Muscle layer of duodenum (tissue), 2 donors: ENCODE results near the gene KRTAP10-4.

ENCODE experiments used
- H3K27ac ChIP-seq: one replicate; pipeline ENCODE4 v1.7.0; 2013; ENCODE audit warnings: mild to moderate bottlenecking, low read length
- H3K27me3 ChIP-seq: one replicate; pipeline ENCODE4 v1.7.0; 2013; ENCODE audit warnings: low read depth, mild to moderate bottlenecking, control low read depth, low read length
- H3K36me3 ChIP-seq, 2 donors: one replicate each; pipeline ENCODE4 v1.7.0; 2013; ENCODE audit warnings: low read length in 2 of 2, control low read depth in 1 of 2, mild to moderate bottlenecking in 1 of 2; ENCODE audit not compliant: insufficient read depth in 2 of 2, control insufficient read depth in 1 of 2
- H3K4me1 ChIP-seq, 2 donors: one replicate each; pipeline ENCODE4 v1.7.0; 2013; ENCODE audit warnings: low read length in 2 of 2, mild to moderate bottlenecking in 2 of 2, control low read depth in 1 of 2, moderate library complexity in 1 of 2; ENCODE audit not compliant: insufficient read depth in 2 of 2, control insufficient read depth in 1 of 2
- H3K4me3 ChIP-seq, 2 donors: one replicate each; pipeline ENCODE4 v1.7.0; 2013; ENCODE audit warnings: low read length in 2 of 2, low read depth in 1 of 2, mild to moderate bottlenecking in 1 of 2
- H3K9me3 ChIP-seq, 2 donors: one replicate each; pipeline ENCODE4 v1.7.0; 2013; ENCODE audit warnings: low read length in 2 of 2, control low read depth in 1 of 2, mild to moderate bottlenecking in 1 of 2; ENCODE audit not compliant: control insufficient read depth in 1 of 2
- donor health status: healthy.

Gene KRTAP10-4

DNA sequence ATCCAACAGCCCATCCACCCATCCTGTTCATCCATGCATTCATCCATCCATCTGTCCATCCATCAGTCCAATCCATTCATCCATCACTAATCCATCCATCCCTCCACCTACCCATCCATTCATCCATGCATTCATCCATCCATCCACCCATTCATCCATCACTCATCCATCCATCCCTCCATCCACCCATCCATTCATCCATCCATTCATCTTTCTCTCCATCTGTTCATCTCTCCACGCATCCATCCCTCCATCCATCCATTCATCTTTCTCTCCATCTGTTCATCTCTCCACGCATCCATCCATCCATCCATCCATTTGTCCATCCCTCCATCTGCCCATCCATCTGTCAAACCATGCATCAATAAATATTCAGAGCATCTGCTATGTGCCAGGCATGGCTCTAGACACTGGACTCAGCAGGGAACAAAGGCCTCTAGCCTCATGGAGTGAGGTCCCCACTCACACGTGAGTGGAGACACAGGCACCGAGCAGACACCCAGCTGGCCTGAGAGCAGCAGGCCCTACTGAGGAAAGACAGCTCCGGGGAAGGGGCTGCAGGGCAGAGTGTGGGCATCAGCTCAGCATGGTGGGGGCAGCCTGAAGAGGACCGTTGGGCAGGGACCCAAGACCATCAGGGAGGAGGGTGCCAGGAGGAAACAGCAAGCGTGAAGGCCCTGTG lies 43.2 kb upstream of the KRTAP10-4 start:
- H3K27me3 ChIP-seq = no peaks in the 10 kb centered on the region
- no peaks in the 10 kb centered on the region for H3K9me3 ChIP-seq
- H3K36me3 ChIP-seq = no peaks in the 10 kb centered on the region
- no peak overlapping the region for H3K4me3 ChIP-seq
- H3K4me1 ChIP-seq = no peaks in the 10 kb centered on the region
- H3K27ac ChIP-seq = no peak overlapping the region

DNA sequence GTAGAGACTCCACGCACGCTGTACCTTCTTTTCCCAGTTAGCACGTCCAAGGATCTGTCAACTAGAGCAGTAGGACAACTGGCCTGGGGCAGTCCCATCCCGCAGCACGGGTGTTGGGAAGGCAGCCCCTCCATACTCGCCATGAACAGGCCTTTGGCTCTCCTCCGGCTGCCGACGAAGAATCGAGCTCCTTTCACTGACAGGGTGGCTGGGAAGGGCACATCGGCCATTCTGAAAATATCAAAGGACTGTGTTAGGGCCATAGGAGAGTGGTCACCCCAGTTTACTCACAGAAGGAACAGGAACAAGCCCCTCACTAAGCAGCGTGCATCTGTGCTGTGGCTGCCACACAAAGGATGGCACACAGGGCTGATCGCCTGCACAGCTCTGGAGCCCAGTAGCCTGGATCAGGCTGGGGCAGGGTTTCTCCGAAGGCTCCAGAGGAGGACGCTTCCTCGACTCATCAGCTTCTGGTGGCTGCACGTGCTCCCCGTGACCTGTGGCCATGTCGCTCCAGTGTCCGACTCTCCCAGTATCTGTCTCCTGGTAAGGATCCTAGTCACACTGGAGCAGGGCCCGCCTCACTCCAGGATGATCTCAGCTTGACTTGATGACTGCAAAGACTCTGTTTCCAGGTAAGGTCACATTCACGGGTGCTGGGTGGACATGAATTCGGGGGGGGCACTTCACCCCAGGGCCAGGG lies 42.5 kb upstream of the KRTAP10-4 start:
- H3K4me3 ChIP-seq = no peak overlapping the region
- H3K27ac ChIP-seq = no peak overlapping the region
- no peaks in the 10 kb centered on the region for H3K36me3 ChIP-seq
- H3K27me3 ChIP-seq = no peaks in the 10 kb centered on the region
- no peaks in the 10 kb centered on the region for H3K9me3 ChIP-seq
- H3K4me1 ChIP-seq = no peaks in the 10 kb centered on the region

DNA sequence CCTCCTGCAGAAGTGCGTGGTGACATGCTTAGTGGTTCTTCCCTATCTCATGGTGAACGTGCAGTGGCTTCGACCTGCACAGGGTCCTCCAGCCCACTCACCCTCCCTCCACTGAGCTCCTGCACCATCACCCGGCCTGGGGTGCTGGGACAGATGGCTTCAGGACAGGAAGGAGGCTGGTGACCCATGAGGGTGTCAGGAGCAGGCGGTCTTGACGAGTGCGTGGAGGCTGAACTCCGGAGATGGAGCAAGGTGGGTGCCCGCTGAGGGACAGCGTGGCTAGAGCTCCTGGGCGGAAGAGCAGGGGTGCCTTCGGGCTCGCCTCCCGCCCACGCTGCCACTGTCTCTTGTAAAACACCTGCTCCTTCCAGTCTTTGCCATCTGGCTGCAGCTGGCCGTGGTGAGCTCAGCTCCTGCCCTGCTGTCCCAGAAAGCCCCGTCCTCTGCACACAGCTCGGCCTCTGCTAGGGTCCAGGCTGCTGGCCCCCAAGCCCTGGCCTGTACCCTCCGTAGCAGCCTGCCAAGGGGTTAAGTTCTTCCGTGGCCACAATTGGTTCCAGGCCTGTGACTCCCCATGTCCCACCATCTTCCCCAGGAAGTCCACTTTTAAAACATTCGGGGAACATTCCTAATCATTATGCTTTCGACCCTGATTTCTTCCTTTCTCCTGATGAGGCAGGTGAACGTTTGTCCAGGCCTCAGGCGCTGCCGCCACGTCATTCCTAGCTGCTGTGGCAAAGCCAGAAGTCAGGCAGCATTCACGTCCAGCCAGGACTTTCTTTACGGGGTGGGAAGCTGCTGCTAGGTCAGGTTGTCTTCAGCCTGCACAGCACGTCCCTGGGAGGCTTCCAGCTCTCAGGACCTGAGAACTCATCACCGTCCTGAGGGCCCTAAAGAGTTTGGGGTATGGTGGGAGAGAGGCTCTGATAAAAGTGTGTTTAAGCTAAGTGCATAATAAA lies 41.6 kb upstream of the KRTAP10-4 start:
- no peak overlapping the region for H3K27ac ChIP-seq
- no peak overlapping the region for H3K4me3 ChIP-seq
- no peaks in the 10 kb centered on the region for H3K9me3 ChIP-seq
- H3K36me3 ChIP-seq = no peaks in the 10 kb centered on the region
- H3K27me3 ChIP-seq = no peaks in the 10 kb centered on the region
- H3K4me1 ChIP-seq = no peaks in the 10 kb centered on the region

- Histone ChIP-seq H3K4me3 (no peak overlapping the region), H3K9me3 (no peaks in the 10 kb centered on the region), H3K36me3 (no peaks in the 10 kb centered on the region), H3K4me1 (no peaks in the 10 kb centered on the region), H3K27me3 (no peaks in the 10 kb centered on the region), H3K27ac (no peak overlapping the region)
Measured at GRCh38 chr21:44532712-44533111, 40.8 kb upstream of the KRTAP10-4 start.

GRCh38 chr21:44533121-44533890 lies 40.2 kb upstream of the KRTAP10-4 start:
- H3K4me1 ChIP-seq = no peaks in the 10 kb centered on the region
- H3K27me3 ChIP-seq = no peaks in the 10 kb centered on the region
- no peaks in the 10 kb centered on the region for H3K9me3 ChIP-seq
- H3K4me3 ChIP-seq = no peak overlapping the region
- H3K36me3 ChIP-seq = no peaks in the 10 kb centered on the region
- no peak overlapping the region for H3K27ac ChIP-seq

GRCh38 chr21:44533891-44534627 lies 39.5 kb upstream of the KRTAP10-4 start:
- H3K4me3 ChIP-seq = no peak overlapping the region

DNA sequence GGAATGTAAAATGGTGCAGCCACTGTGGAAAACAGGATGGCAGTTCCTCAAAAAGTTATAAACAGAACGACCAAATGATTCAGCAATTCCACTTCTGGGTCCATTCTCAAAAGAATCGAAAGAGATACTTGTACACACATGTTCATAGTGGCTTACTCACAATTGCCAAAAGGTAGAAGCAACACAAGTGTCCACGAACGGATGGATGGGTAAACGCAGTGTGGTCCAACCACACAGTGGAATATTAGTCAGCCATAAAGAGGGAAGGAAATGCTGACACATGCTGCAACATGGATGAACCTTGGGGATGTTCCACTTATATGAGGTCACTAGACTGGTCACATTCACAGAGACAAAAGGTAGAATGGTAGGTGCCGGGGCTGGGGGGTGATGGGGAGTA lies 38.8 kb upstream of the KRTAP10-4 start:
- H3K27ac ChIP-seq = no peak overlapping the region

More at GRCh38 chr21:44533891-44534627, 39.5 kb upstream of the KRTAP10-4 start:
- no peak overlapping the region for H3K27ac ChIP-seq
- no peaks in the 10 kb centered on the region for H3K9me3 ChIP-seq
- no peaks in the 10 kb centered on the region for H3K4me1 ChIP-seq
- H3K36me3 ChIP-seq = no peaks in the 10 kb centered on the region
- H3K27me3 ChIP-seq = no peaks in the 10 kb centered on the region

DNA sequence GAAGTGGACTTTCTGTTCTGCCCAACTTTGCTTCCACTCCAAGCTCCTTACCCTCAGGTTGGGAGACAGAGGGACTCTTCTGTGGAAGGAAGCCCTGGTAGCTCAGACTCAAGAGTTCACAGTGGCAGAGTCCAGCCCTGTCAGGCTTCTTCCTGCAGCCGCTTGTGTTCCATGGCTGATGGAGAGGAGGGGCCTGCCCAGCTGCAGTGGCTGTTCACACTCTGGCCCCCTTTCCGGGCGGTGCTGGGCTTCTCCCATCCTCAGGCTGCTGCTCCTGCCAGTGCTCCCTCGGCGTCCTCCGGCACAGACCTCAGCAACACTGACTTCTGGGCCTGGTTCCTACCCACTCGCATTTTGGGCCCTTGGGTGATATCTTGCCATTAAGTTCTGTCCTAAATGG lies 37.6 kb upstream of the KRTAP10-4 start:
- H3K36me3 ChIP-seq = no peaks in the 10 kb centered on the region

More for the DNA sequence above, 38.8 kb upstream of the KRTAP10-4 start:
- H3K4me3 ChIP-seq = no peak overlapping the region
- H3K36me3 ChIP-seq = no peaks in the 10 kb centered on the region
- no peaks in the 10 kb centered on the region for H3K4me1 ChIP-seq
- no peaks in the 10 kb centered on the region for H3K27me3 ChIP-seq
- no peaks in the 10 kb centered on the region for H3K9me3 ChIP-seq

DNA sequence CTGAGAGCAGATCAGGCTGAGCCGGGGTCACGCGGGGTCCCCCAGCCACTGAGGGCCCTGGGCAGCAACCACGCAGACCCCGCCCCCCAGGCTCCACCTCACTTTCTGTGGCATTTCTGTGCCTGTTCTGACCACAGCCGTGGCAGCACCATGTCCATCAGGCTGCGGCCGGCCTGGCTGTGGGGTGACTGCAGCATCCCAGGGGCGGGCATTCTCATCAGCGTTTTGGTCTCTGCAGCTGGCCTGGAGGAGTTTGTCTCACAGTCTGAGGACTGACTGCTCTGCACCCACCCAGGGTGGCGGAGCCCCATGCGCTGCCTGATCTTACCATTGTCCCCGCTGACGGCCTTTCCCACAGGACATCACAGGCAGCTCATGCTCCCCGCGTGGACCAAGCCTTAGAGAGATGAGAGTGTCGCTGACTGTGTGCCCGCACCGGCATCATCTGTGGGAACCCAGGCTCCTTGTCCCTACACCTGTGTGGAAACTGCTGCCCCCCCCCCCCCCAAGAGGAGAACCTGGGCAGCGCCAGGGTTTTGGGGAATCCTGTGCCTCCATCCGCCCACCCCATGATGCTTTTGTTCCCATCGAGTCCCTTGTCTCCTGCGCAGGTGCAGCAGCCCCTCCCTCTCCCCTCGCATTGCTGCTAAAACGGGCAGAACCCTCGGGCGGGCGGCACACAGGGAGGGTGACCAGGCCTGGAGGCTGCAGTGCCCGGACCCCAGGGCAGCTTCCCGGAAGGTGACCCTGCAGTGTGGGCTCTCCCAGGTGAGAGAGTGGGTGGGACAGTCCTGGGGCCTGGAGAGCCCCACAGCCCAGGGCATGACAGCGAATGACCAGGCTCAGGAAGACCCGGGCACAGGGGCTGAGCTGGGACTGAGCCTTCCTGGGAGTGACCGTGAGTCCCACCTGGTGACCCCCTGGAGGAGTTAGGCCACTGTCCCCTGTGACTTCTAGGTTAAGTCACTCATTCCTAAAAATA lies 35.3 kb upstream of the KRTAP10-4 start:
- Histone ChIP-seq H3K4me1 (no peaks in the 10 kb centered on the region), H3K27me3 (no peaks in the 10 kb centered on the region), H3K27ac (no peak overlapping the region), H3K36me3 (no peaks in the 10 kb centered on the region), H3K9me3 (peaks cover 0 to 4% of the 10 kb centered on the region in 2 donors), H3K4me3 (no peak overlapping the region)

More for the DNA sequence above, 37.6 kb upstream of the KRTAP10-4 start:
- no peaks in the 10 kb centered on the region for H3K9me3 ChIP-seq
- no peak overlapping the region for H3K27ac ChIP-seq
- H3K4me3 ChIP-seq = no peak overlapping the region
- H3K27me3 ChIP-seq = no peaks in the 10 kb centered on the region
- no peaks in the 10 kb centered on the region for H3K4me1 ChIP-seq
